NCI-H446 (cell line): Measurements from ENCODE around the gene KCNJ6.
"Not testable (repeated sequence)": the region's sequence is repeated elsewhere in the genome, so short reads cannot be mapped to it uniquely, and the experiment has no call there.

Experiments used
- DNase-seq, 2 experiments: peaks; one replicate each; lab custom pipeline; 2025; lab: John Stamatoyannopoulos, UW

Gene KCNJ6

GRCh38 chr21:37644636-37645035 is 271.6 kb downstream of the KCNJ6 start:
- no peak for DNase-seq

GRCh38 chr21:37643862-37644261 is 272.4 kb downstream of the KCNJ6 start:
- DNase-seq, result not testable (repeated sequence)

- no peak for DNase-seq
Observed at GRCh38 chr21:37642493-37642892, 273.8 kb downstream of the KCNJ6 start.

- no peak for DNase-seq
Observed at GRCh38 chr21:37639756-37640155, 276.5 kb downstream of the KCNJ6 start.

GRCh38 chr21:37636152-37636860 is 280.0 kb downstream of the KCNJ6 start:
- no peak for DNase-seq

- DNase-seq, result no peak
Observed at GRCh38 chr21:37631319-37632117, 284.7 kb downstream of the KCNJ6 start.

DNA sequence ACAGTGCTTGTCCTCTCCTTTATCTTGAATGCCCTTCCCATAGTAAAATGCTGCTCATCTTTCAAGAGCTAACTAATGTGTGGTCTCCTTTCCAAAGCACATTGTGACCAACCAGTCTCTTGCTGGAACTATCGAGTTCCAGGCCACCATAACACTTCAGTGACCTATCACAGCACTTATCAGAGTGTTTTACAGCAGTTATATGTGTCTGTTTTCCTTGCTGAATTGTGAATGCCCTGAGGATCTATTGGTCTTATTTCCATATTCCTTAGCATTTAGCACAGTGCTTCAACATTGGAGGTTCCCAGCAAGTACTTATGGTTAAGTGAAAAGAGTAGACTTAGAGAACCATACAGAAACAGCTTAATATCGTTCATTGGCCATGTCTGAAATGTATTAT is 285.4 kb downstream of the KCNJ6 start:
- no peak for DNase-seq

DNA sequence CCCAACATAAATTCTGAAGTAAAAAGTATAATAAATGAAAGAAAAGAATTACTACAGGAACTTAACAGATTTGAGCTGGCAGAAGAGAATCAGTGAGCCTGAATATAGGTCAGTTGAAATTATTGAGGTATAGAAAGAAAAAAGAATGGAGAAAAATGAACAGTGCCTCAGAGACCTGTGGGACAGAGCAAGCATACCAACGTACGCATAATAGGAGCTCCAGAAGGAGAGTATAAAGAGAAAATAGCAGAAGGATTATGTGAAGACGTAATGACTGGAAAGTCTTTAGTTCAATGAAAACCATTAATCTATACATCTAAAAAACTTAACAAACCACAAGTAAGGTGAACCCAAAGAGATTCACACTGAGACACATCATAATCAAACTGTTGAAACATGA is 287.9 kb downstream of the KCNJ6 start:
- no peak for DNase-seq

GRCh38 chr21:37627561-37627960 is 288.7 kb downstream of the KCNJ6 start:
- no peak for DNase-seq

DNA sequence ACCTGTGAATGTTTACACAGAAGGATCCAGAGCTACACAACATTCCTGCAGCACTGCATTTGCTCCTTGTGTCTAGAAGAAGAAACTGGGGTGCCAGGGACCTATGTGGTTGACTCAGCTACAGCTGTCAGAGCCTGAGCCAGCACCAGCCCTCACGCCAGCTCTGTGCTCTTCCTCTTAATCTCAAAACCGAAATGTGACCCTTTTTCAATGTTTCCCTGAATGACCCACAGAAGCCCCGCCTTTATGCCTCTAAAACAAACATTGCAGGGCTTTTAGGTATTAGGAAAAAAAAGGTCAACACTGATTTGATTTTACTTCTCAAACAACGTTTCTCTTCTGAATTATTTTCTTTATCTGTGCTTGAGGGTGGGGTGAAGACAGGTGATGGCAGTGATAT is 289.2 kb downstream of the KCNJ6 start:
- no peak for DNase-seq

DNA sequence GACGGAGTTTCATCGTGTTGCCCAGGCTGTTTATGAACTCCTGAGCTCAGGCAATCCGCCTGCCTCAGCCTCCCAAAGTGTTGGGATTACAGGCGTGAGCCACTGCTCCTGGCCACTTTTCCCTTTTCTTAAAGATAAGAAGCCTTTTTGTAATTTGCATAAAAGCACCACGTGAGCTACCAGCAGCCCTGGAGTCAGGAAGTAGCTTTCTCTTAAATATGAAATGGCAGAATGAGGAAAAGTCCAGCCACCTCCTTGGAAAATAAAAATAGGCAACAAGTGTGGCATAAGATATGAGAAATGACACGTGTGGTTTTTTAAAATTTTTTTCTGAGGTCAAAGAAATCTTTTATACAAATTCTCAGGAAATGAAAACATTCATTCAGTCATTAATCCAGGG is 289.9 kb downstream of the KCNJ6 start:
- DNase-seq, result no peak

- no peak for DNase-seq
Observed at GRCh38 chr21:37623689-37624088, 292.6 kb downstream of the KCNJ6 start.

- no peak for DNase-seq
Observed at GRCh38 chr21:37623183-37623582, 293.1 kb downstream of the KCNJ6 start.

- DNase-seq, result no peak
Observed at GRCh38 chr21:37622755-37623154, 293.5 kb downstream of the KCNJ6 start.

DNA sequence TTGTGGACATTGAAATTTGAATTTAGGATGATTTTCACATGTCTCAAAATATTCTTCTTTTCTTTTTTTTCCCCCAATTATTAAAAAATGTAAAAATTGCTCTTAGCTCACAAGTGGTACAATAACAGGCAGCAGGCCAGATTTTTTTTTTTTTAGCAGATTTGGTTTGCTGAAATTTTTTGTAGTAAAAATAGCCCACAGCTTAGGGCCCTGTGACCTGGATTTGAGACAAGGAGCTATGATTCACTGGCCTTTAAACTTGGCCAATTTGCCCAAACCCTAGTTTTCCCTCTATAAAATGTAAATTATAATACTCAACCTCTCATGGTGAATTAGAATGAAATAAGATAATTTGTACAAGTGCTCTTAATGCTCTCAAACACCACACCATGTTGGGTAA is 295.9 kb downstream of the KCNJ6 start:
- no peak for DNase-seq

DNA sequence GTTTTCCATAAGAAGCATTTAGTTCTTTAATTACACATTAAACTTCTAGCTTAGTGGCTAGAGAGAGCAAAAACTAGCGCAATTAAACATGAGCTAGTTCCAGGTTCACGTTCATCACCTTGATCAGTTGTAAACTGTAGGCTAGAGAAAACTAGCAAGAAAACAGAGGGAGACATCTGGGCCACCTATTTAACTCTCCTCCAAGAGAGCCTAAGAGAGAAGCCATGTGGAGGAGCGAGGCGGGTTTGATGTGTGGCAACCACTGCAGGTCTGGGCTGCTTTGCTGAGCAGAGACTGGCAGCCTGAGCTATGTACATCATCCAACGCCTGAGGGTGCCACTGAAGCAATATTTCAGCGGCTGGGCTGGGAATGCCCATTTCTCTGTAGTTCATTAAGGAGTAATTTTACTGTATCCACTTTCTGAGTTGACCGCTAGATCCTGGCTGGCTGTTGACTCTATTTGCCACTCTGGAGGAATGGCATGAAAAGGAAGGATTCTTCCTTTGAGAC is 296.7 kb downstream of the KCNJ6 start:
- DNase-seq, result no peak

DNA sequence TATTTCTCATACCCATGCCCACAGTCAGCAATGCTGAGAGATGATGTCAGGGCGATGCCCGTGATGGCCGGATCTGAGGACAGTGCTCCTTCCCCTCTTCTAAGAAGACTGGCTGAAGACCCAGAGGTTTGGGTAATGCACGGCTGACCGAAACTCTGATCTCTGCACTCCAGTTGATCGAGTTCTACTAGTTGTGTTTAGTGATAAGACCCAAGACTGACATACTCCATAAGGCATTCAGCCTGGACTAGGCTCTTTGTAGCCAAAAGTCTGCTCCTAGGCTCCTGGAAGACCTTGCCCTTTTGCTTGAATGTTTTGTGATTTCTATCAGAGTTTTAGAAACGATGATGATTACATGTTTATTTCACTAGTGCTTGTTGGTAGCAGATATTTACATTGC is 298.2 kb downstream of the KCNJ6 start:
- DNase-seq, result no peak

GRCh38 chr21:37615962-37616361 is 300.3 kb downstream of the KCNJ6 start:
- no peak for DNase-seq

GRCh38 chr21:37614351-37614875 is 301.8 kb downstream of the KCNJ6 start:
- DNase-seq, result no peak

- no peak for DNase-seq
Observed at GRCh38 chr21:37607081-37607480, 309.2 kb downstream of the KCNJ6 start.

DNA sequence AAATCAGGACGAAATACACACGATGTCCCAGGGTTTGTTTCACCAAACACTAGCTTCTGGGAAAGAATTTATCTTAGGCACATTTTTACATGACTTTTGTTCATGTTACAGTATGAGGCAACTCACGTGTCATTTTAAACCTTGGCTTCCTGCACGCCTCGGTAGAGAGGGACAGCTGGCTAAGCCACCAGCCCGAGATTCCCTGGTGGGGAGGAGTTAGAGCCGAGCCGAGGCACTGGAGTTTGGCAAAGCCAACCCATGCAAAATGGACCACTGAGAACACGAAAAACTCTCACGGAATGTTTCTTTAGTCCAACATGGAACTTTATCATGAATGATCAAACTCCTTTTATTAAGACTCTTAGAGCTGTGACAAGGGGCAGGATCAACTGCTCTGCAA is 309.7 kb downstream of the KCNJ6 start:
- DNase-seq, result no peak

GRCh38 chr21:37605006-37605405 is 311.3 kb downstream of the KCNJ6 start:
- no peak for DNase-seq

DNA sequence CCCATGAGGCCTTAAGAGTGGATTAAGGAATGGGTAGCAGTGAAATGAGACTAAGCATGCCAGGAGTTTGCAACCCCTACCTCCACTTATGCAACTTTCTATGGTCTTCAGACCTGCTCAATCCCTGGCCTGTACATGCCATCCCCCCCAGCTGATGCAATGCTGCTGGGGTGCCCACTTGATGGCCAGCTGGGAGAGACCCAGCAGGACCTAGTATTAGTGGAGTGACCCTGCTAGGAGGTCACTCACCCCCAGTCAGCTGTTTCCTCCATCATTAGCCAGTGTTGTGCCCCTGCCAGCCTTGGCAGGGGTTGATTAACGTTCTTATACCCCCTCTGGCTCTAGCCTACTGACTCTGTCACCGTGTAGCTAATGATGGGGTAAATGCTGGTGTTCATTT is 313.1 kb downstream of the KCNJ6 start:
- DNase-seq, result no peak
